Measurements from ENCODE around the gene PALB2. TPM values are rescaled to one million over a fixed set of nuclear protein-coding genes. Genes with fewer than 3 reads are reported as not detected.

PALB2 gene
- total and polyA plus RNA-seq, 10 of the 15 experiments (the other 5 are each of a cell fraction or from before 2014, with no cell fraction given), result 9.2 to 24.6 (median 17.6) TPM

GRCh38 chr16:23577493-23577892, 63.6 kb downstream of the PALB2 start (continued):
- TF ChIP-seq ZBTB40 (IDR thresholded peaks at IDR 0.05; ENCODE audit: borderline replicate concordance) (no peak), TBL1XR1 (IDR thresholded peaks at IDR 0.05; ENCODE audit: low read depth, low read length) (no peak), CHD1 (IDR thresholded peaks at IDR 0.05; ENCODE audit: low read depth, low read length) (no peak), POLR2AphosphoS2 (IDR thresholded peaks at IDR 0.05; ENCODE audit: low read depth, low read length) (no peak)
- TF ChIP-seq, protein P1, sequence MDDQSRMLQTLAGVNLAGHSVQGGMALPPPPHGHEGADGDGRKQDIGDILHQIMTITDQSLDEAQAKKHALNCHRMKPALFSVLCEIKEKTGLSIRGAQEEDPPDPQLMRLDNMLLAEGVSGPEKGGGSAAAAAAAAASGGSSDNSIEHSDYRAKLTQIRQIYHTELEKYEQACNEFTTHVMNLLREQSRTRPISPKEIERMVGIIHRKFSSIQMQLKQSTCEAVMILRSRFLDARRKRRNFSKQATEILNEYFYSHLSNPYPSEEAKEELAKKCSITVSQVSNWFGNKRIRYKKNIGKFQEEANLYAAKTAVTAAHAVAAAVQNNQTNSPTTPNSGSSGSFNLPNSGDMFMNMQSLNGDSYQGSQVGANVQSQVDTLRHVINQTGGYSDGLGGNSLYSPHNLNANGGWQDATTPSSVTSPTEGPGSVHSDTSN (IDR thresholded peaks at IDR 0.05; ENCODE audit: insufficient replicate concordance, low read depth, low read length), result no peak

DNA sequence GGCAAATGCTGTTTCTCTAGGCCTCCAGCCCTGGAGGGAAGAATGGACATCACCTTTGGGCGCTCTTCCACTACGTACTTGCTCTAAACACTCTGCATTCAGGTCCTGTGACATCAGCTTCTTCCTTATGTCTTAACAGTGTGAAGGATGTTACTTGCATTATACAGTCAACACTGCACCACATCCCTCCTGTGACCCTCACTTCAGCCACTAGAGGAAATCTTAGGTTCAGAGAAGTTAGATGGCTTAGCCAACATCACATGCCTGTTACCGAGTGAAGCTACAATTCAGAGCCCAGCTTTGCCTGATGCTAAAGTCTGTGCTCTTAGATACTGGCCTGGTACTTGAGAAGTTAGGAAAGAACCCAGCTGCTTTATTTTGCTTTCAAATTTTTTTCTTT, 65.3 kb downstream of the PALB2 start:
- Histone ChIP-seq H3K4me2 (ENCODE audit: control insufficient read depth, insufficient read depth) (no peak overlapping the region), H4K20me1 (ENCODE audit: control insufficient read depth, insufficient read depth) (no peaks in the 10 kb centered on the region), H3K36me3 (ENCODE audit: control insufficient read depth in 2 of 2, insufficient read depth in 2 of 2, low read length in 1 of 2) (peaks cover 0 to 22% of the 10 kb centered on the region in 2 experiments), H2AFZ (ENCODE audit: control insufficient read depth, low read depth, low read length) (no peak overlapping the region), H3K9ac (ENCODE audit: control insufficient read depth, insufficient read depth, low read length) (no peak overlapping the region), H3K4me1 (ENCODE audit: control insufficient read depth, insufficient read depth, low read length) (peaks cover 3% of the 10 kb centered on the region; the same call in 1 of the 2 replicates), H3K9me3 (replicated peaks; ENCODE audit: control insufficient read depth, insufficient read depth, low read length) (no peaks in the 10 kb centered on the region), H3K27ac (ENCODE audit: control insufficient read depth, insufficient read depth) (no peak overlapping the region), H3K27me3 (replicated peaks in 1 of 2; ENCODE audit: control insufficient read depth in 2 of 2, insufficient read depth in 2 of 2, low read length in 1 of 2) (no peaks in the 10 kb centered on the region), H3K4me3 (no peak overlapping the region), H3K79me2 (ENCODE audit: control insufficient read depth, insufficient read depth, low read length) (no peaks in the 10 kb centered on the region)
- ChIA-PET RAD21 (ENCODE audit: unreplicated experiment) (no interaction called here), POLR2A (no interaction called here), CTCF (interaction anchor here (1.3 kb wide), 1 partner anchor 21 kb away, joined by 6 read pairs; the partner anchor contains the start of gene NDUFAB1), SMC1A (ENCODE audit: uncharacterized antibody, unreplicated experiment) (no interaction called here)
- TF ChIP-seq POLR2AphosphoS2 (IDR thresholded peaks at IDR 0.05; ENCODE audit: low read depth, low read length) (no peak), ZBTB40 (IDR thresholded peaks at IDR 0.05; ENCODE audit: borderline replicate concordance) (no peak), YBX1 (IDR thresholded peaks at IDR 0.05) (no peak)
- 96% methylated on average over 3 of the region's 3 CpGs for WGBS (ENCODE audit: insufficient coverage, insufficient replicate concordance, low lambda C conversion rate, missing lambda C conversion rate)
- FAIRE-seq, result no peak
- intact Hi-C loops (cut with micrococcal nuclease; ENCODE audit: unreplicated experiment), result no loop called here
- BruUV-seq (replicated peaks), result no TSS peak
- no peak; the same call in 2 of the 3 replicates for ATAC-seq
- in situ Hi-C loops (cut with MboI), result no loop called here
- no peak for DNase-seq (ENCODE audit: low read depth, low spot score)
